NCI-H2196 (cell line): ENCODE results near the gene ASPM.
"Not testable (repeated sequence)": the region's sequence is repeated elsewhere in the genome, so short reads cannot be mapped to it uniquely, and the experiment has no call there.

Experiments used
- DNase-seq: peaks from one replicate; lab custom pipeline; 2025; ENCODE audit not compliant: unreplicated experiment; lab: John Stamatoyannopoulos, UW

Gene ASPM

GRCh38 chr1:197081117-197081753 is 65.2 kb downstream of the ASPM start:
- DNase-seq = no peak

GRCh38 chr1:197080323-197080722 is 66.1 kb downstream of the ASPM start:
- DNase-seq = no peak

GRCh38 chr1:197076585-197076984 is 69.9 kb downstream of the ASPM start:
- no peak for DNase-seq

- no peak for DNase-seq
Measured at GRCh38 chr1:197073978-197074377, 72.5 kb downstream of the ASPM start.

- no peak for DNase-seq
Measured at GRCh38 chr1:197067457-197067818, 79.0 kb downstream of the ASPM start.

GRCh38 chr1:197066719-197067456 is 79.6 kb downstream of the ASPM start, which contains the start of gene F13B:
TSS of gene F13B (minus strand) at chr1:197067260. CDS start at chr1:197067223, 37 bp downstream.
- no peak for DNase-seq

GRCh38 chr1:197066277-197066676 is 80.2 kb downstream of the ASPM start:
- DNase-seq = no peak

- no peak for DNase-seq
Measured at GRCh38 chr1:197065559-197065958, 80.9 kb downstream of the ASPM start.

- no peak for DNase-seq
Measured at GRCh38 chr1:197063212-197063611, 83.3 kb downstream of the ASPM start.

GRCh38 chr1:197062692-197063091 is 83.8 kb downstream of the ASPM start:
- no peak for DNase-seq

- DNase-seq = no peak
Measured at GRCh38 chr1:197049100-197049499, 97.4 kb downstream of the ASPM start.

- no peak for DNase-seq
Measured at GRCh38 chr1:197042676-197043341, 103.7 kb downstream of the ASPM start.

GRCh38 chr1:197041486-197042353 is 104.7 kb downstream of the ASPM start:
- DNase-seq = no peak

GRCh38 chr1:197036861-197037260 is 109.6 kb downstream of the ASPM start:
- DNase-seq = no peak

- not testable (repeated sequence) for DNase-seq
Measured at GRCh38 chr1:197034631-197035339, 111.7 kb downstream of the ASPM start.
